Thymus (tissue), 11 donors: Measurements from ENCODE around the gene LTBP2. TPM values are rescaled to one million over a fixed set of nuclear protein-coding genes. Genes with fewer than 3 reads are reported as not detected.

Experiments used
- DNase-seq, 9 donors: peaks; one replicate each; pipeline ENCODE4 v3.0.0-alpha.2; 2013; ENCODE audit warnings: low spot score in 9 of 9, low read depth in 6 of 9, missing footprints in 1 of 9
- H3K27ac ChIP-seq, 2 donors: one replicate each; pipeline ENCODE4 v1.5.1; 2013; ENCODE audit warnings: control low read depth in 1 of 2, low read depth in 1 of 2, low read length in 1 of 2, mild to moderate bottlenecking in 1 of 2, moderate library complexity in 1 of 2
- H3K27me3 ChIP-seq, 2 donors: one replicate each; pipeline ENCODE4 v1.5.1; 2013; ENCODE audit warnings: low read length in 1 of 2; ENCODE audit not compliant: control insufficient read depth in 2 of 2, insufficient read depth in 1 of 2
- H3K36me3 ChIP-seq, 2 donors: one replicate each; pipeline ENCODE4 v1.5.1; 2013; ENCODE audit warnings: low read length in 1 of 2, mild to moderate bottlenecking in 1 of 2, moderate library complexity in 1 of 2; ENCODE audit not compliant: control insufficient read depth in 2 of 2, insufficient read depth in 2 of 2
- H3K4me1 ChIP-seq, 2 donors: one replicate each; pipeline ENCODE4 v1.5.1; 2013; ENCODE audit warnings: low read length in 2 of 2; ENCODE audit not compliant: control insufficient read depth in 2 of 2, insufficient read depth in 2 of 2
- H3K4me3 ChIP-seq, 2 donors: one replicate each; pipeline ENCODE4 v1.5.1; 2013; ENCODE audit warnings: low read length in 2 of 2, control low read depth in 1 of 2, mild to moderate bottlenecking in 1 of 2
- H3K9me3 ChIP-seq, 2 donors: one replicate each; pipeline ENCODE4 v1.5.1; 2013; ENCODE audit warnings: low read length in 1 of 2, mild to moderate bottlenecking in 1 of 2; ENCODE audit not compliant: control insufficient read depth in 2 of 2, insufficient read depth in 1 of 2
- WGBS: extraction: QIAGEN DNeasy Blood & Tissue Kit; methylation state at CpG from one replicate; pipeline ENCODE4 v1.1.7; 2013; 5-methylcytosine and 5-hydroxymethylcytosine counted together
- polyA plus RNA-seq: library from polyadenylated mRNA; stranded (reverse); fragments of 200-250 nt; gene quantifications from one replicate; pipeline ENCODE4 v1.2.3, GENCODE V29; 2013
- total RNA-seq: library from RNA; stranded (reverse); fragments of 120-200 nt; gene quantifications from one replicate; pipeline ENCODE4 v1.2.4, GENCODE V29; 2013
- donor health status: healthy.

The LTBP2 gene
- total and polyA plus RNA-seq, 2 donors = 2.6 to 2.9 TPM

DNA sequence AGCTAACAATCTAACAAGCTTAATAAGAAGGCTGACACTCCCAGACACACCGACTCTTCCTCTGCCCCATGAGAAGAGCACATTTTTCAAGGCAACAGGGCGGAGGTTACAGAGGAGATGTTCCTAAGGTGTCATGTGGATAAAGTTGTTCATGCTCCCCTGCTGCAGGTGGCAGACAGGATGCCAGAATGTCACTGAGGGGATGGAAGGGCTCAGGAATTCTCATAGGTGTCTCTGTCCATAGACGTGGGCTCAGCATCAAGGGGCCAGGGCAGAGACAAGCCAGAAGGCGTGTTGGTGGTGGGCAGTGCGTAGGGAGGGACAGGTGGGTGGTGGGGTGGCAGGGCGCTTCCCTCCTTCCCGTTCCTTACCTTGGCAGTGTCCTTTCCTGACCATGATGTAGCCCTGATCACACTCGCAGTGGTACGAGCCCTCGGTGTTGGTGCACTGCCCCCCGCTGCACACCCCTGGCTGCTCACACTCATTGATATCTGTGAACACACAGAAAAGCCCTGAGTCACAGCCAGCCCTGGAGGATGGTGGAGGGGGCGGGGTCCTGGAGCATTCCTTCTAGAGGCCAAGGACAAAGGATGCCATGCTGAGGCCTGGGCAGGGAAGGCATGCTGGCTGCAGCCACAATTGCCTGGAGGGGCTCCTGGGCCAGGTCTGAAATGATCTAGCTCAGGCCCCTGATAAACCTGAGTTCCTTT is 95.4 kb downstream of the LTBP2 start:
- Histone ChIP-seq H3K4me1 (peaks cover 6 to 12% of the 10 kb centered on the region in 2 donors), H3K4me3 (no peak overlapping the region), H3K27me3 (no peaks in the 10 kb centered on the region), H3K36me3 (no peaks in the 10 kb centered on the region), H3K27ac (no peak overlapping the region), H3K9me3 (no peaks in the 10 kb centered on the region)
- DNase-seq = no peak
- WGBS = 93% methylated on average over 12 of the region's 12 CpGs

DNA sequence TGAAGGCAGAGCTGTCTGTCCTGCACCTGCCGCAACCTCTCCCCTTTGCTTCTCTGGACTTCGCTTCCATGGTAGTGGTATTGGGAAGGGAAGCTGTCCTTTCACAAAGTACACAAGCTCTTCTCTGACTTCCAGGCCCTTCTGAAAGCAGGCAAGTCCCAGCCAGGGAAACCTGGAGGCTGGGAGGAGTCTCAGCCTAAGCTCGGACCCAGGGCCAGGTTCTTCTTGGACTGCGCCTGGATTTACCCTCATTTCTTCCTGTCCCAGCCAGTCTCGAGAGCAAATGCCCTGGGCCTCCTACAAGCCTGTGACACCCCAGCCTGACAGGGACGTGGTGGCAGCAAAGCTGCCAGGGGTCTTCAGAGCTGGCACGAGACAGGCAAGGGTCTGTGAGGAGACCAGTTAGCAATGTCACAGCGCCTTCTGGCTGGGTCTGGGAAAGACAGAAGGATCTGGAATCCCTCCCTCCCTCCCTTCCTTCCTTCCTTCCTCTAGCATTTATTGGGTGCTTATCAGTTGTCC is 96.1 kb downstream of the LTBP2 start:
- peaks cover 6 to 12% of the 10 kb centered on the region in 2 donors for H3K4me1 ChIP-seq
- no peak for DNase-seq
- no peak overlapping the region for H3K4me3 ChIP-seq
- no peaks in the 10 kb centered on the region for H3K36me3 ChIP-seq
- WGBS = 97% methylated on average over 8 of the region's 8 CpGs
- no peaks in the 10 kb centered on the region for H3K9me3 ChIP-seq
- H3K27me3 ChIP-seq = no peaks in the 10 kb centered on the region
- no peak overlapping the region for H3K27ac ChIP-seq

DNA sequence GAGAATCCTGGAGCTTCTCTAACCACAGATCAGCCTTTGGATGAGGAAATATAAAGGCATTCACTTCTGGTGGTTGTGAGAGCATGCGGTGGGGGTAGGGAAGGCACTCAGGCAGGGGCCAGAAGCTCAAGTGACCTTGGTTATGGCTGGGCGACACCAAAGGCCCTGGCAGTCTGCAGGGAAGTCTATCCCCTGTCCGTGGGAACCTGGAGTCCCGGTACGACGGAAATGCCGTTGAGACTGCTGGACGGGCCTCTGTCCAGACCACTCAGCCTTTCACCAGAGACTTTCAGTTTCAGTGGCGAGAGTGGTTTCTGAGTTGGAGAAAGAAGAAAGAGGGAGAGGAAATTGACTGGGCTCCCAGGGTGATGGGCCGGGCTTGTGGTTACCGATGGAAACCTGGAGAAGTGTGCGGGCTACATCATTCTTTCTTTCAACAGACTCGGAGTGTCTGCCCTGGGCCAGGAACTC is 97.5 kb downstream of the LTBP2 start:
- no peak for DNase-seq
- Histone ChIP-seq H3K4me1 (peaks cover 6 to 12% of the 10 kb centered on the region in 2 donors), H3K9me3 (no peaks in the 10 kb centered on the region), H3K4me3 (no peak overlapping the region), H3K27me3 (no peaks in the 10 kb centered on the region), H3K27ac (no peak overlapping the region), H3K36me3 (no peaks in the 10 kb centered on the region)
- WGBS = 6% methylated on average over 13 of the region's 13 CpGs

DNA sequence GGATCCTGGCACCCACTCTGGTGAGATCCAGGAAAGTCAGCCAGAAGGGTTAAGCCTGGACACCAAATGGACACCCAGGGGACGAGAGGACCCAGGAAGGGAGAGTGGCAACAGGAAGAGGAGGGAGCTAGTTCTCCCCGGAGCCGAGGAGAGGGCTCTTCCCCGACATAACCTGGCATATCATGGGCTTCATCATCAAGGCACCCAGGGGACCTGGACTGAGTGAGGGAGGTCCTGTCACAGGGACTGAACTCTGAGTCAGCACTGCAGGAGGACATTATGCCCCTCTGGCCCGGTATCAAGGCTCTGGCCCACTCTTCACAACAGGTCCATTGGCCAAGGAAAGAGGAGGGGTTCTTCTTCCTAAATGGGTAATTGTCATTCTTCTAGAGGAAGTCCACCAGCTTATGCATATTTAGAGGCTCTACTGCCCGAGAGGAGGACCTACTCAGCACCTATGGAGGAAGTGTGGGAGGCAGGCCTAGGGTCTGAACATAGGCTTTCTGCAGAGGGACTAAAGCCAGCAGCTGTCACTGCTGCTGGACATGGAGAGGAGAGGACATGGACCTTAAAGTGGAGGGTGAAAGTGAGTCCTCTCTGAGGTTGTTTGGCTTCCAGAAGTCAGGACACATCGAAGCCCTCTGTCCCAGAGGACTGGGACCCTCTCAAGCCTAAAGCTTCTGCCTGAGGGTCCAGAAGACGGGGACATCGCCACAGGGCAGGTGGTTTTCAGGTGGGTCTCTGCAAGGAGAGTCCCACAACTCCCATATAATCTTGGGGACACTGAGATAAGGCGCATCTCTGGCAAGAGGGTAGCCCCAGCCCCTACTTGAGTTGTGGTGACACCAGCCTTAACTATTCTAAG is 99.8 kb downstream of the LTBP2 start:
- DNase-seq = no peak
- Histone ChIP-seq H3K36me3 (no peaks in the 10 kb centered on the region), H3K27ac (no peak overlapping the region), H3K4me1 (peaks cover 6 to 12% of the 10 kb centered on the region in 2 donors), H3K27me3 (peaks cover 0 to 2% of the 10 kb centered on the region in 2 donors), H3K9me3 (no peaks in the 10 kb centered on the region), H3K4me3 (no peak overlapping the region)
- WGBS = 90% methylated on average over 10 of the region's 10 CpGs

DNA sequence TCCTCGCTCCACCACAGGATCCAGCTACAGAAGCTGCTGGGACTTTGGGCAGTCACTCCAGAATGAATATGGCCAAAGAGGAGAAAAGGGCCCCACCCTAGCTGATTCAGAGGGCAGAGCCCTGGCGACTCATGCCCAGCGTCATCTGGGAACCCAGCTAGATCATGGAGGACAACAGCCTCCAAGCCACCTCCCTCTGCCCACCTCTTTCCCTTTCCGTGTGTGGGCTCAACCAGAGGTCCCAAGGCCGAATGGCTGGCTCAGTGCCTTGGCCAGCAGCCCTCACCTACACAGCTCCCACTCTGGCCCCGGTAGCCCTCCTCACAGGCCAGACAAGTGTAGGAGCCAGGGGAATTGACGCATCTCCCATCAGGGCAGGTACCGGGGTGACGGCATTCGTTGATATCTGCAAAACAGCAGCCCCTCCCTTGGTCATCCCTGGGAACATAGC is 101.1 kb downstream of the LTBP2 start:
- 96% methylated on average over 10 of the region's 10 CpGs for WGBS
- Histone ChIP-seq H3K4me1 (peaks cover 6 to 18% of the 10 kb centered on the region in 2 donors), H3K27me3 (peaks cover 0 to 2% of the 10 kb centered on the region in 2 donors), H3K9me3 (no peaks in the 10 kb centered on the region), H3K4me3 (no peak overlapping the region), H3K36me3 (no peaks in the 10 kb centered on the region), H3K27ac (no peak overlapping the region)
- no peak for DNase-seq

DNA sequence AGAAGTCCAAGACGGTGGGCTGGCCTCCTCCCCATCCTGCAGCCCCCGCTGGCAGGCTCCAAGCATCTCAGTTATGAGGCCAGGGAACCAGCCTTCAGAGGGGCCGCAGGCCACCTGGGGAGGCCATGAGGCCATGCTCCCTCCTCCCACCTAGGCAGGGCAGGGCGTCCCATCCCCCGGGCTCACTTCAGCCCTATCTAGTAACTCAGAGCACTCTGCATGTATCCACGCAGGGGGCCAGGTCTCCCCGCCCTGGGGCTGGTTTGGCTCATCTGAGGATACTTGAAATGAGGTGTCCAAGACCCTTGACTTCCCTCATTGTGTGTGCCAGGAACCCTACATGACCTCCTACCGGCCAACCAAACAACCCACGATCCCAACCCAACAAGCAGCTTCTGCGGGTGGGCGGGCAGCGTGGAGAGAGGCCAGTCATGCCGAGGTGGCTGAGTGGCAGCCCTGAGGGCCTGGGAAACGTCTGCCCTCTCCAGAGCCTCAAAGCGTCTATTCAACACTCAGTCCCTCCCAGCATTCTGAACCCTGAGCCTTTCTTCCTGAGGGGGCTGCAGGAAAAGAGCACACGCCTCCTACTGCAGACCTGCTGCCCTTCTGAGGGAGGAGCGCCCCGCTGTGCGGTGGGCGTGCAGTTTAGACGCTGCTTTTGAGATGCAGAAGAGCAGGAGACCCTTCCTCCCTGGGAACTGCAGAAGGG is 101.7 kb downstream of the LTBP2 start:
- Histone ChIP-seq H3K27me3 (peaks cover 0 to 2% of the 10 kb centered on the region in 2 donors), H3K27ac (no peak overlapping the region), H3K9me3 (no peaks in the 10 kb centered on the region), H3K4me1 (peaks cover 6 to 23% of the 10 kb centered on the region in 2 donors), H3K4me3 (no peak overlapping the region), H3K36me3 (no peaks in the 10 kb centered on the region)
- 95% methylated on average over 21 of the region's 21 CpGs for WGBS
- no peak for DNase-seq

DNA sequence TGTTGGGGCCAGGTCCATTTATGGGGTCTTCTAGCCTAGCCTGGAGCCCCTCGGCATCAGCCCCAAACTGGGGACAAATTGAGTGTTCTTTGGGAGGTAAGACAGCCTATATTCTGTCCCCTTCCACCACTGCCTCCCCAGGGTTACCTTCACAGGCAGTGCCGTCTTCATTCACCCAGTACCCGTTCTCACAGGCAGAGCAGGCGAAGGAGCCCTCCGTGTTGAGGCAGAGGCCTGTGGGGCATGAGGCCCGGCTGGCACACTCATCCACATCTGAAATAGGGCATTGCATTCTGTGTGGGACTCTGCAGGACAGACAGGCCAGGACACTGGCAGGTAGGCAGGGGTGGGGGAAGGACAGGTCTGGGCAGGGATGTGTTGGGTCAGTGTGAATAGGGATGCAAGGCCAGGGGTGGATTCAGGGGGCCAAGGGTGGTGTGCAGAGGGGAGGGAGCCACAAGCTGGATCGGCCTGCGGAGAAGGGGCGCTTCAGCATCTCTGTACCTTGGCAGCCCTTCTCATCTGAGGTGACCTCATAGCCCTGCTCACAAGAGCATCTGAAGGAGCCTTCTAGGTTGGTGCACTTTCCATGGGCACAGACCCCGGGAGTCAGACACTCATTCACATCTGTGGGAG is 102.3 kb downstream of the LTBP2 start:
- H3K4me1 ChIP-seq = peaks cover 6 to 21% of the 10 kb centered on the region in 2 donors
- no peaks in the 10 kb centered on the region for H3K36me3 ChIP-seq
- H3K9me3 ChIP-seq = no peaks in the 10 kb centered on the region
- H3K27ac ChIP-seq = no peak overlapping the region
- H3K4me3 ChIP-seq = no peak overlapping the region
- no peak for DNase-seq
- peaks cover 0 to 2% of the 10 kb centered on the region in 2 donors for H3K27me3 ChIP-seq
- WGBS = 98% methylated on average over 10 of the region's 10 CpGs

DNA sequence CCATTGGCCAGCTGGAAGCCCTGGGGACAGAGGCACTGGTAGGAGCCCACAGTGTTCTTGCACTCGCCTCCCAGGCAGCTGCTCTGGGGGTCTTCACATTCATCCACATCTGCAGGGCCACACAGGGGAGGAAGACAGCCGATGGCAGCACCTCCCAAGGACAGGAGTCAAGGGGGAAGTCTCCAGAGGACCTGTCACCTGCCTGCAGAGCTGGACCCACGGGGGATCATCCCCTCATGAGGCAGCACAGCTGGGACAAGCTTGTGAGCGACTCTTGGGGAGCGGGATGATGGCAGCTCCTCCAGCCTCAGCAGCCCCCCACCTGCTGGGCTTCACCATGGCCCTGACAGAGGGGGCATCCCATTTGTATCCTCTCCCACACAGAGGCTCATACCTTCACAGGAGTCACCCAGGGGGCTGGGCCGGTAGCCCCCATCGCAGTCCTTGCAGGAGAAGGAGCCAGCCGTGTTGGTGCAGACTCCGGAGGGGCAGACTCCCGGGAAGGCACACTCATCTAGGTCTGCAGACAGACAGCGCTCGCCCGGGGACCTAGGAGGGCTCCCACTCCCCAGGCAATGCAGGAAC is 103.1 kb downstream of the LTBP2 start:
- no peaks in the 10 kb centered on the region for H3K9me3 ChIP-seq
- H3K27me3 ChIP-seq = peaks cover 0 to 2% of the 10 kb centered on the region in 2 donors
- no peak overlapping the region for H3K4me3 ChIP-seq
- DNase-seq = no peak
- H3K4me1 ChIP-seq = peaks cover 0 to 13% of the 10 kb centered on the region in 2 donors
- no peaks in the 10 kb centered on the region for H3K36me3 ChIP-seq
- H3K27ac ChIP-seq = no peak overlapping the region
- 96% methylated on average over 13 of the region's 13 CpGs for WGBS
